Measurements from ENCODE around the gene PCF11.

The PCF11 gene

DNA sequence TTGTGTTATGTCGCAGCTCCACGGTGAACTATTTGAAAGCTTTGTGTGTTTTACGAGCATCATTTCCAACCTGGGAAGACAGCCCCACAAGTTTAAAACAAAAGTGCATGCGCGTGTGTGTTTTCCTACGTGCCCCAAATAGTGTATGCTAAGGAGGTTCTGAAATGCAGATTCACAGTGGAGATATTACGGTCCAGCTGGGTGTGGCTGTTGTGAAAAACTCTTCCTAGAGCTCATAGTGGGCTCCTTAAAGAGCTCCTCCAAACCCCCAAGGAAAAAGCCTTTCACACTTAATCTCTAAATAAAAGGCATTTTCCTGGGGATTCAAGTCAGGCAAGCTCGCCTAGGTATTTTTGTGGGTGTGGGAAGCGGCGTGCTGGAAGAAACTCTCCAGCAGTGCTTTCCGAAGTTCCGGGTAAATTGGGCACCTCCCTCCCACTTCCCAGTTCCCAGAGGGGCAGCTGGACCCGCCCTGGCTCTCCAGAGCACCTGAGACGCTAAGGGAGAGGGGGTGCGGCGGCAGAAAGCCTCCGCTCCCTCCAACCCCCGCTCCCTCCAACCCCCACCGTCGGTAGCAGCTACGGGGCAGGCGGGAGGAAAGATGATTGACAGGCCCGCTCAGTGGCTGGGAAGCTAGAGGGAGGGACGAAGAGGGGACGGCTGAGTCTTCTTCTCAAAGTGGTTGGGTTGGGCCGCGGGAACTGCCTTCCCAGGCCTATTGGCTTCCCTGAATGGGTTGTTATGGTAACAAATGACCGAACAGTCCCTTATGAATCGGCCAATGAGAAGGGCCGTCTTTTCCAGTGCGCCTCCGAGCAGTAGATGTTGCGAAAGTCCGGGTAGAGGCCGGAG is 561 bp upstream of the PCF11 start:
- H3K36me3 ChIP-seq (ENCODE audit: control insufficient read depth, insufficient read depth, low read length): peaks cover 26% of the 10 kb centered on the region
- H3K27ac ChIP-seq (ENCODE audit: low read depth, low read length, severe bottlenecking): peak overlapping the region; percentile 89
- H3K9me3 ChIP-seq (ENCODE audit: control insufficient read depth, low read length): no peaks in the 10 kb centered on the region
- H3K4me1 ChIP-seq (ENCODE audit: control insufficient read depth, insufficient read depth, low read length, poor library complexity, severe bottlenecking): peaks cover 4% of the 10 kb centered on the region
- H3K4me3 ChIP-seq (ENCODE audit: extremely low read depth, insufficient read depth, low read length, poor library complexity, severe bottlenecking): peak overlapping the region; percentile 100
- WGBS, 2 experiments (ENCODE audit: insufficient coverage in 2 of 2): 8 to 14% methylated on average over 15 to 16 of the region's 35 CpGs

- no peaks in the 10 kb centered on the region for H3K9me3 ChIP-seq (ENCODE audit: control insufficient read depth, low read length)
- 0% methylated on average over 7 to 8 of the region's 18 CpGs for WGBS, 2 experiments (ENCODE audit: insufficient coverage in 2 of 2)
Observed at GRCh38 chr11:83157594-83158356, 844 bp downstream of the PCF11 start.

GRCh38 chr11:83158357-83158786 is 1.4 kb downstream of the PCF11 start:
- Histone ChIP-seq H3K9me3 (ENCODE audit: control insufficient read depth, low read length) (no peaks in the 10 kb centered on the region), H3K4me3 (ENCODE audit: extremely low read depth, insufficient read depth, low read length, poor library complexity, severe bottlenecking) (peak overlapping the region; percentile 100), H3K36me3 (ENCODE audit: control insufficient read depth, insufficient read depth, low read length) (peaks cover 36% of the 10 kb centered on the region), H3K4me1 (ENCODE audit: control insufficient read depth, insufficient read depth, low read length, poor library complexity, severe bottlenecking) (no peaks in the 10 kb centered on the region), H3K27ac (ENCODE audit: low read depth, low read length, severe bottlenecking) (no peak overlapping the region)
- WGBS, 2 experiments (ENCODE audit: insufficient coverage in 2 of 2): no CpG with 5 or more reads among the region's 5 CpGs

More at GRCh38 chr11:83157594-83158356, 844 bp downstream of the PCF11 start:
- Histone ChIP-seq H3K36me3 (ENCODE audit: control insufficient read depth, insufficient read depth, low read length) (peaks cover 32% of the 10 kb centered on the region), H3K4me3 (ENCODE audit: extremely low read depth, insufficient read depth, low read length, poor library complexity, severe bottlenecking) (peak overlapping the region; percentile 100), H3K4me1 (ENCODE audit: control insufficient read depth, insufficient read depth, low read length, poor library complexity, severe bottlenecking) (no peaks in the 10 kb centered on the region), H3K27ac (ENCODE audit: low read depth, low read length, severe bottlenecking) (peak overlapping the region; percentile 98)

DNA sequence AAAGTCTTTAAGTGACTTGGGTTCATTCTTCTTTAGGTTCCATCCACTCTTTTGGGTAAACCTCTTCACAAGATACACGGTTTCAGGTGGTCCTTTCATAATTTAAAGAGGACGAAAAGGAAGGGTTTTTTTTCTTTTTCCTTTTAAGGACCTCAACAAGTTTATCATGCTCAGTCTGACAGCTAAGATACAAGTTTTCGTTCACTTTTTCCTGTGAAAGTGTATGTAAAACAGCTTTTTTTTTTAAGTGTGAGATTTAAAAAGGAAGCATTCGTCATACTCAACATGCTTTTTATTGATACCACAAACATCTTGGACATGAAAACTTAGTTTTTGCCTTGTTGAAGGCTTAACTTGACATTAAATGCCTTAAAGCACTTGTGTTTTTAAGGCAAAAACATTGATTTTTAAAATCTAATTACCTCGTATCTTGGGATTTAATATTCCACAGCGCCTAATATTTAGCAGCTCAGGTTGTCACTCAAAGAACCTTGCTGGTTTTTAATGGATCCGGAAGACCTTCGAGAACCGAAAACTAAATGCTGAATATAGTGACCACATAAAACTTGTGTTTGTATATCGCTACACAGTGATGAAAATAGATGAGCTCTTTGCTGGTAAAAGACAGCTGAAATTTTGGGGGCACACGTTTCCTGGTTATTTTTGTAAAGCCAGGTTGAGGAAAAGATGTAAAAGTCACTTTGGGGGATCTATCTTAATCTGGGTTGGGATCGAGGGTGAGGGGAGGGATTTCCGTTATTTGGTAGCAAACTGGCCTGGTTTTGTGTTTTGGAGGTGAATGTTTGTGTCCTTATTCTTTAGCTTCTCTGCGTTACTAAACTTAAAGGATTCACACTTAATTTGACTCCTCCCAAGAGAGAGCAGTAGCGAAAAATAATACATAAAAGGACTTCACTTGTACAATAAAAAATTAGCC is 2.3 kb downstream of the PCF11 start:
- H3K9me3 ChIP-seq (ENCODE audit: control insufficient read depth, low read length): no peaks in the 10 kb centered on the region
- peak overlapping the region; percentile 100 for H3K4me3 ChIP-seq (ENCODE audit: extremely low read depth, insufficient read depth, low read length, poor library complexity, severe bottlenecking)
- no peak overlapping the region for H3K27ac ChIP-seq (ENCODE audit: low read depth, low read length, severe bottlenecking)
- 28 to 43% methylated on average over 7 to 9 of the region's 15 CpGs for WGBS, 2 experiments (ENCODE audit: insufficient coverage in 2 of 2)
- H3K36me3 ChIP-seq (ENCODE audit: control insufficient read depth, insufficient read depth, low read length): peaks cover 44% of the 10 kb centered on the region
- H3K4me1 ChIP-seq (ENCODE audit: control insufficient read depth, insufficient read depth, low read length, poor library complexity, severe bottlenecking): no peaks in the 10 kb centered on the region

- Histone ChIP-seq H3K4me3 (ENCODE audit: extremely low read depth, insufficient read depth, low read length, poor library complexity, severe bottlenecking) (peak overlapping the region; percentile 100), H3K4me1 (ENCODE audit: control insufficient read depth, insufficient read depth, low read length, poor library complexity, severe bottlenecking) (no peaks in the 10 kb centered on the region), H3K27ac (ENCODE audit: low read depth, low read length, severe bottlenecking) (no peak overlapping the region), H3K9me3 (ENCODE audit: control insufficient read depth, low read length) (no peaks in the 10 kb centered on the region), H3K36me3 (ENCODE audit: control insufficient read depth, insufficient read depth, low read length) (peaks cover 54% of the 10 kb centered on the region)
- WGBS, 2 experiments (ENCODE audit: insufficient coverage in 2 of 2): 78 to 90% methylated on average over 3 to 4 of the region's 6 CpGs
Observed at GRCh38 chr11:83159902-83160865, 3.3 kb downstream of the PCF11 start.

DNA sequence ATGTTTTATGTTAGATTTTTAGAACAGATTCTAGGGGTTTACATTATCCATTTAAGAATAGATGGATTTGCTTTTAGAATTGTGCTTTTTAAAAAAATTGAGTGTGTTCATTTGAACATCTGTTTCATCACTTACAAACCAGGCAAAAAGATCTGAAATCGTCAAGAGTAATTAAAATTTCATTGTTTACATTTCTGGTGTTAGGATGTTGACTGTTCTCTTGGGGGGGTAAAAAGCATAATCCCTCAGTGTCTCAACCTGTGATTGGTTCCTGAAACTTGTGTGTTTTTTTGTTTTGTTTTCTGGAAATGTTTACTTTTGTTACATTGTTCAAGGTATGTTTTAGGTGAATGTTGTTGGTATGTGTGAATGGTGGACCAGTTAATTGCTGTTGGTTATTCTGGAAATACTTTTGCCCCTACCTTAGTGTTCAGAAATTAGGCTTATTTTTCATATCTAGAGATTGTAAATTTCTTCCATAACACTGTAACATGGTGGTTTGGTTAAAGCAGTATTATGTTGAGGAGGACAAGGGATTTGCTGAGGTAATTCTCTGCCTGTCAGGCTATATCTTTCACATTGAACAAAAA is 4.8 kb downstream of the PCF11 start:
- Histone ChIP-seq H3K36me3 (ENCODE audit: control insufficient read depth, insufficient read depth, low read length) (peaks cover 67% of the 10 kb centered on the region), H3K4me1 (ENCODE audit: control insufficient read depth, insufficient read depth, low read length, poor library complexity, severe bottlenecking) (no peaks in the 10 kb centered on the region), H3K9me3 (ENCODE audit: control insufficient read depth, low read length) (no peaks in the 10 kb centered on the region), H3K27ac (ENCODE audit: low read depth, low read length, severe bottlenecking) (no peak overlapping the region), H3K4me3 (ENCODE audit: extremely low read depth, insufficient read depth, low read length, poor library complexity, severe bottlenecking) (no peak overlapping the region)
- no CpG with 5 or more reads among the region's 1 CpG for WGBS, 2 experiments (ENCODE audit: insufficient coverage in 2 of 2)

DNA sequence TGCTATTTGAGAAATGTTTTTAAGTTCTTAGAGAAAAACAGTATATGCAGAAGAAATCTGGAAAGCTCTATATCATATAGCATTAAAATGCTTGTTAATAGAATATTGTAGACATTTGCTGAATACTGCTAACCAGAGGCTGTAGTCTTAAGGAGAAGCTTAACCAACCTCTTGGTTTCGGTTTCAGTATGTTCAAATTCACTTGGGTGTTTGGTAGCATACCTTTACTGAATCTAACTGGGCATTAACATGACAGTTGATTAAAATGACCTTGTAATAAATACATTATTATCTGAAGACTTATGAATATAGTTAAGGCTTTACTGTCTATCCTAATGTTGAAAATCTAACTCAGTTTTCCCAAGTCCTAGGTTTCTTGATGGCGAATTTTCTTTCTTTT is 5.4 kb downstream of the PCF11 start:
- no peak overlapping the region for H3K4me3 ChIP-seq (ENCODE audit: extremely low read depth, insufficient read depth, low read length, poor library complexity, severe bottlenecking)

GRCh38 chr11:83166193-83166866 is 9.4 kb downstream of the PCF11 start:
- WGBS, 2 experiments (ENCODE audit: insufficient coverage in 2 of 2): 94 to 100% methylated on average over 5 to 7 of the region's 11 CpGs
- Histone ChIP-seq H3K36me3 (ENCODE audit: control insufficient read depth, insufficient read depth, low read length) (peaks cover 84% of the 10 kb centered on the region), H3K4me3 (ENCODE audit: extremely low read depth, insufficient read depth, low read length, poor library complexity, severe bottlenecking) (no peak overlapping the region), H3K4me1 (ENCODE audit: control insufficient read depth, insufficient read depth, low read length, poor library complexity, severe bottlenecking) (no peaks in the 10 kb centered on the region), H3K9me3 (ENCODE audit: control insufficient read depth, low read length) (no peaks in the 10 kb centered on the region), H3K27ac (ENCODE audit: low read depth, low read length, severe bottlenecking) (no peak overlapping the region)

More for the DNA sequence above, 5.4 kb downstream of the PCF11 start:
- no CpG with 5 or more reads among the region's 2 CpGs for WGBS, 2 experiments (ENCODE audit: insufficient coverage in 2 of 2)
- peaks cover 73% of the 10 kb centered on the region for H3K36me3 ChIP-seq (ENCODE audit: control insufficient read depth, insufficient read depth, low read length)
- no peaks in the 10 kb centered on the region for H3K4me1 ChIP-seq (ENCODE audit: control insufficient read depth, insufficient read depth, low read length, poor library complexity, severe bottlenecking)
- no peaks in the 10 kb centered on the region for H3K9me3 ChIP-seq (ENCODE audit: control insufficient read depth, low read length)
- H3K27ac ChIP-seq (ENCODE audit: low read depth, low read length, severe bottlenecking): no peak overlapping the region

DNA sequence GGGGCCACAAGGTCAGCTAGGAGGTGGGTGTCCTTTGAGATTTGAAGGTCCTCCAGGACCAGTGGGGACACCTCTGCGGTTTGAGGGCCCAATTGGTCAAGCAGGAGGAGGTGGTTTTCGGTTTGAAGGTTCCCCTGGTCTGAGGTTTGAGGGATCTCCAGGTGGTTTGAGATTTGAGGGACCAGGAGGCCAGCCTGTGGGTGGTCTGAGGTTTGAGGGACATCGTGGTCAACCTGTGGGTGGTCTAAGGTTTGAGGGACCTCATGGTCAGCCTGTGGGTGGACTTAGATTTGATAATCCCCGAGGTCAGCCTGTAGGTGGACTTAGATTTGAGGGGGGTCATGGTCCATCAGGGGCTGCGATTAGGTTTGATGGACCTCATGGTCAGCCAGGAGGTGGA is 11.8 kb downstream of the PCF11 start:
- Histone ChIP-seq H3K4me3 (ENCODE audit: extremely low read depth, insufficient read depth, low read length, poor library complexity, severe bottlenecking) (no peak overlapping the region), H3K4me1 (ENCODE audit: control insufficient read depth, insufficient read depth, low read length, poor library complexity, severe bottlenecking) (no peaks in the 10 kb centered on the region), H3K36me3 (ENCODE audit: control insufficient read depth, insufficient read depth, low read length) (peaks cover 91% of the 10 kb centered on the region), H3K27ac (ENCODE audit: low read depth, low read length, severe bottlenecking) (no peak overlapping the region), H3K9me3 (ENCODE audit: control insufficient read depth, low read length) (no peaks in the 10 kb centered on the region)
- 97 to 100% methylated on average over 4 to 5 of the region's 5 CpGs for WGBS, 2 experiments (ENCODE audit: insufficient coverage in 2 of 2)
